Measurements from ENCODE around the gene ASXL1.
A peak's percentile ranks its signal among the peaks of the same experiment; 100 is the strongest.
"Not testable (repeated sequence)": the region's sequence is repeated elsewhere in the genome, so short reads cannot be mapped to it uniquely, and the experiment has no call there.

Gene ASXL1

GRCh38 chr20:32333988-32334885 is 23.9 kb upstream of the ASXL1 start:
- ChIA-PET POLR2A (ENCODE audit: low non-redundant PET) (no interaction called here), CTCF (interaction anchor here (0.5 kb wide), 1 partner anchor 85 kb away, joined by 3 read pairs; no protein-coding TSS in a partner anchor)

GRCh38 chr20:32336918-32337347 is 21.2 kb upstream of the ASXL1 start:
- POLR2A ChIA-PET (ENCODE audit: low non-redundant PET) = no interaction called here
- peak; percentile 47 for DNase-seq (ENCODE audit: low spot score)
- CTCF ChIA-PET = interaction anchor here (0.5 to 1.2 kb wide), 8 partner anchors 10 to 159 kb away, joined by 3 to 6 read pairs (median 3); no protein-coding TSS in a partner anchor
- no peak overlapping the region for H3K27ac ChIP-seq
- TF ChIP-seq, protein P1, sequence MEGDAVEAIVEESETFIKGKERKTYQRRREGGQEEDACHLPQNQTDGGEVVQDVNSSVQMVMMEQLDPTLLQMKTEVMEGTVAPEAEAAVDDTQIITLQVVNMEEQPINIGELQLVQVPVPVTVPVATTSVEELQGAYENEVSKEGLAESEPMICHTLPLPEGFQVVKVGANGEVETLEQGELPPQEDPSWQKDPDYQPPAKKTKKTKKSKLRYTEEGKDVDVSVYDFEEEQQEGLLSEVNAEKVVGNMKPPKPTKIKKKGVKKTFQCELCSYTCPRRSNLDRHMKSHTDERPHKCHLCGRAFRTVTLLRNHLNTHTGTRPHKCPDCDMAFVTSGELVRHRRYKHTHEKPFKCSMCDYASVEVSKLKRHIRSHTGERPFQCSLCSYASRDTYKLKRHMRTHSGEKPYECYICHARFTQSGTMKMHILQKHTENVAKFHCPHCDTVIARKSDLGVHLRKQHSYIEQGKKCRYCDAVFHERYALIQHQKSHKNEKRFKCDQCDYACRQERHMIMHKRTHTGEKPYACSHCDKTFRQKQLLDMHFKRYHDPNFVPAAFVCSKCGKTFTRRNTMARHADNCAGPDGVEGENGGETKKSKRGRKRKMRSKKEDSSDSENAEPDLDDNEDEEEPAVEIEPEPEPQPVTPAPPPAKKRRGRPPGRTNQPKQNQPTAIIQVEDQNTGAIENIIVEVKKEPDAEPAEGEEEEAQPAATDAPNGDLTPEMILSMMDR (conservative IDR thresholded peaks at IDR 0.05; ENCODE audit: low read depth) = peak; percentile 73

More at GRCh38 chr20:32333988-32334885, 23.9 kb upstream of the ASXL1 start:
- no peak overlapping the region for H3K27ac ChIP-seq
- no peak for DNase-seq (ENCODE audit: low spot score)
- TF ChIP-seq, protein P1 (conservative IDR thresholded peaks at IDR 0.05; ENCODE audit: low read depth) = no peak

- ChIA-PET CTCF (interaction anchor here (0.6 to 1.1 kb wide), 5 partner anchors 11 to 349 kb away, joined by 3 to 4 read pairs (median 3); no protein-coding TSS in a partner anchor), POLR2A (ENCODE audit: low non-redundant PET) (interaction anchor here (0.5 kb wide), 1 partner anchor 24 kb away, joined by 4 read pairs; no protein-coding TSS in a partner anchor)
- no peak overlapping the region for H3K27ac ChIP-seq
- TF ChIP-seq, protein P1 (conservative IDR thresholded peaks at IDR 0.05; ENCODE audit: low read depth) = no peak
- no peak for DNase-seq (ENCODE audit: low spot score)
Measured at GRCh38 chr20:32337937-32338661, 20.0 kb upstream of the ASXL1 start.

DNA sequence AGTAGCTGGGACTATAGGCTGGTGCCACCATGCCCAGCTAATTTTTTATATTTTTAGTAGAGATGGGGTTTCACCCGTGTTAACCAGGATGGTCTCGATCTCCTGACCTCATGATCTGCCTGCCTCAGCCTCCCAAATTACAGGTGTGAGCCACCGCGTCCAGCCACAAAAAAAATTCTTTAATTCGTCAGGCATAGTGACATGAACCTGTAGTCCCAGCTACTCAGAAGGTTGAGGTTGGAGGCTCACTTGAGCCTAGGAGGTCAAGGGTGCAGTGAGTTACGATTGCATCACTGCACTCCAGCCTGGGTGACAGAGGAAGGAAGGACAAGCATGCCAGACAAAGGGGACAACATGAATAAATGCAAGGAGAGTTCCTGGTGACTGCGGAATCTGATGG is 19.5 kb upstream of the ASXL1 start:
- DNase-seq (ENCODE audit: low spot score) = no peak
- POLR2A ChIA-PET (ENCODE audit: low non-redundant PET) = no interaction called here
- H3K27ac ChIP-seq = no peak overlapping the region
- CTCF ChIA-PET = interaction anchor here (0.6 to 0.7 kb wide), 2 partner anchors 51 to 349 kb away, joined by 3 to 4 read pairs; no protein-coding TSS in a partner anchor
- TF ChIP-seq, protein P1 (conservative IDR thresholded peaks at IDR 0.05; ENCODE audit: low read depth) = no peak

GRCh38 chr20:32339116-32339515 is 19.0 kb upstream of the ASXL1 start:
- DNase-seq (ENCODE audit: low spot score) = no peak
- TF ChIP-seq, protein P1 (conservative IDR thresholded peaks at IDR 0.05; ENCODE audit: low read depth) = no peak
- H3K27ac ChIP-seq = no peak overlapping the region
- CTCF ChIA-PET = interaction anchor here (0.7 kb wide), 1 partner anchor 51 kb away, joined by 4 read pairs; no protein-coding TSS in a partner anchor
- POLR2A ChIA-PET (ENCODE audit: low non-redundant PET) = no interaction called here

DNA sequence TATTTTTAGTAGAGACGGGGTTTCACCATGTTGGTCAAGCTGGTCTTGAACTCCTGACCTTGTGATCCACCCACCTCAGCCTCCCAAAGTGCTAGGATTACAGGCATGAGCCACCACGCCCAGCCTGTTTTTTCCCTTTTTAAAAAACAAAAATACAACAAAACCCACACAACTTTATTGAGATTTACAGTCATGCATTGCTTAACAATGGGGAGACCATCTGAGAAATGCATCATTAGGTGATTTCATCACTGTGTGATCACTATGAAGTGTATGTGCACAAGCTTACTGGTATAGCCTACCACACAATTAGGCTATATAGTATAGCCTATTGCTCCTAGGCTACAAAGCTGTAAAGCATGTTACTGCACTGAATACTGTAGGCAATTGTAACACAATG is 17.1 kb upstream of the ASXL1 start:
- POLR2A ChIA-PET (ENCODE audit: low non-redundant PET); CTCF ChIA-PET; DNase-seq (ENCODE audit: low spot score); H3K27ac ChIP-seq: not testable (repeated sequence)
